AG08395 (cell line): ENCODE data around the gene FRG1.
"Not testable (repeated sequence)": the region's sequence is repeated elsewhere in the genome, so short reads cannot be mapped to it uniquely, and the experiment has no call there.

Experiments
- DNase-seq: peaks from one replicate; pipeline ENCODE4 v3.0.0; 2012; ENCODE audit warnings: mixed read lengths, low spot score

Gene FRG1

GRCh38 chr4:189985651-189986243 is 45.1 kb downstream of the FRG1 start:
- DNase-seq = not testable (repeated sequence)

DNA sequence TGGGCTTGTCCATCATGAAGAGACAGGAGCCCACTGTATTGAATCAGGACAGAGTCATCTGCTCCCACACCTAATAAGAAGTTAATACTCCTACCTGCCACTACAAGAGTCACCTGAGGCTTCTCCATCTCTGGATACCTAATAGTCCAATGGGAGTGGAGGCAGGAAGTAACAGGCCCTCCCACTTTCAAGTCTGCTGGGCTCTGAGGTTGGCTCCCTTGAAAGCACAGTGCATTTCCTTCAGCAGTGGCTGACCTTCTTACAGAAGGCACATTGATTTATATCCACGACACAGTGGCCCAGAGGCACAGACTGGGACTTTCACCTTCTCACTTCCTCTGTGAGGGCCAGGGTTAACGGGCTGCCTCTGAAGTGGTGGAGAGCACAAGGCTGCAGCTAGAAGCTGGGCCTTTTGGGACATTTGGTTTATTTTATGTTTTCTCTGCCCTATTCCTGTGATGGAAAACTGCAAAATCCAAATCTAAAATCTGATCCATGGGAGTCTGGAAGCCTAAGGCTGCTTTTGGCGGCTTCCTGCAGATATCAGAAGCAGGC is 48.3 kb downstream of the FRG1 start:
- DNase-seq = no peak

DNA sequence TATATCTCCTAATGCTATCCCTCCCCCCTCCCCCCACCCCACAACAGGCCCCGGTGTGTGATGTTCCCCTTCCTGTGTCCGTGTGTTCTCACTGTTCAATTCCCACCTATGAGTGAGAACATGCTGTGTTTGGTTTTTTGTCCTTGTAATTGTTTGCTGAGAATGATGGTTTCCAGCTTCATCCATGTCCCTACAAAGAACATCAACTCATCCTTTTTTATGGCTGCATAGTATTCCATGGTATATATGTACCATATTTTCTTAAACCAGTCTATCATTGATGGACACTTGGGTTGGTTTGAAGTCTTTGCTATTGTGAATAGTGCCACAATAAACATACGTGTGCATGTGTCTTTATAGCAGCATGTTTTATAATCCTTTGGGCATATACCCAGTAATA is 49.3 kb downstream of the FRG1 start:
- DNase-seq = not testable (repeated sequence)
